HepG2 (cell line): ENCODE measurements around the gene KLF11. TPM values are rescaled to one million over a fixed set of nuclear protein-coding genes. Genes with fewer than 3 reads are reported as not detected.

ENCODE experiments used
- ATAC-seq: fragments of 200-7000 bp; cut with Tn5 transposase; 3 replicates; pipeline ENCODE4 v1.9.1; 2020; ENCODE audit warnings: mild to moderate bottlenecking, moderate library complexity
- BruUV-seq: library from RNA; stranded (reverse); fragments of 400-500 nt; replicated peaks from 2 replicates; lab custom pipeline; 2021; lab: Mats Ljungman, UMichigan
- CTCF ChIA-PET: fragments of 300-600 bp; formaldehyde crosslinking; extraction: SDS; loops from one replicate; lab custom pipeline; 2021; ENCODE audit warnings: low total read pairs, inconsistent platforms, low intra/inter-chr PET ratio; lab: Yijun Ruan, JAX
- POLR2A ChIA-PET: fragments of 350-600 bp; sonication (Branson Sonifier 250); formaldehyde crosslinking; loops from one replicate; lab custom pipeline; 2020; ENCODE audit warnings: antibody characterized with exemption, inconsistent platforms; lab: Yijun Ruan, JAX
- DNase-seq: peaks from one replicate; pipeline ENCODE4 v3.0.0-alpha.2; 2015; ENCODE audit warnings: low spot score
- FAIRE-seq: peaks from 3 replicates; lab custom pipeline; 2011; peaks lifted over from hg19 to GRCh38; lab: Jason Lieb, UNC
- H2AFZ ChIP-seq: one replicate; pipeline ENCODE4 v1.6.1; 2011; ENCODE audit warnings: low read length, inconsistent platforms
- H3K27ac ChIP-seq: fragments of 300-600 bp; 3 replicates; pipeline ENCODE4 v1.8.0; 2011; ENCODE audit warnings: mixed run types, mild to moderate bottlenecking, mixed read lengths, low read length, inconsistent platforms; ENCODE audit not compliant: insufficient read depth; ENCODE audit errors: extremely low read length
- H3K27me3 ChIP-seq, 2 experiments: fragments of 200-600 bp in 1 of 2; 2 replicates in 1 of 2; 3 replicates in 1 of 2; pipeline versions ENCODE4 v1.6.0 to v1.8.0; 2011; ENCODE audit warnings: low read length in 2 of 2, mild to moderate bottlenecking in 2 of 2, moderate library complexity in 2 of 2, inconsistent platforms in 1 of 2; ENCODE audit not compliant: insufficient read depth in 2 of 2, control insufficient read depth in 1 of 2
- H3K36me3 ChIP-seq, 2 experiments: fragments of 200-600 bp in 1 of 2; replicated peaks in 1 of 2; 2 replicates in 1 of 2; 3 replicates in 1 of 2; pipeline versions ENCODE4 v1.5.1 to v1.8.0; 2011; ENCODE audit warnings: low read length in 2 of 2, inconsistent platforms in 1 of 2; ENCODE audit not compliant: insufficient read depth in 2 of 2, control insufficient read depth in 1 of 2
- H3K4me1 ChIP-seq: 2 replicates; pipeline ENCODE4 v1.5.1; 2012; ENCODE audit warnings: low read length, inconsistent platforms; ENCODE audit not compliant: insufficient read depth
- H3K4me2 ChIP-seq: 2 replicates; pipeline ENCODE4 v1.6.0; 2011; ENCODE audit warnings: low read depth, low read length, inconsistent platforms
- H3K4me3 ChIP-seq, 3 experiments: fragments of 200-600 bp in 1 of 3; sonication (generic), shearing (Covaris generic) in 1 of 3; replicated peaks in 1 of 3; 2 replicates each; pipeline ENCODE4 v1.5.1; 2011 to 2016; ENCODE audit warnings: low read length in 3 of 3, inconsistent platforms in 2 of 3, low read depth in 2 of 3, mild to moderate bottlenecking in 2 of 3, control low read depth in 1 of 3, mixed read lengths in 1 of 3; ENCODE audit not compliant: insufficient read depth in 1 of 3
- H3K79me2 ChIP-seq: one replicate; pipeline ENCODE4 v1.6.1; 2011; ENCODE audit warnings: low read length, inconsistent platforms; ENCODE audit not compliant: insufficient read depth
- H3K9ac ChIP-seq: 2 replicates; pipeline ENCODE4 v1.6.0; 2011; ENCODE audit warnings: mild to moderate bottlenecking, low read depth, low read length, inconsistent platforms; ENCODE audit not compliant: insufficient read depth
- H3K9me3 ChIP-seq: 2 replicates; pipeline ENCODE4 v1.5.1; 2012; ENCODE audit warnings: mild to moderate bottlenecking, low read length
- H4K20me1 ChIP-seq: 2 replicates; pipeline ENCODE4 v1.6.0; 2011; ENCODE audit warnings: inconsistent platforms, mild to moderate bottlenecking, low read length, moderate library complexity; ENCODE audit not compliant: insufficient read depth
- CAMTA2 ChIP-seq: sonication (generic); formaldehyde crosslinking; IDR thresholded peaks from 2 replicates; pipeline ENCODE4 v1.4.0; 2020; ENCODE audit warnings: mild to moderate bottlenecking, missing genetic modification reagents, borderline replicate concordance
- KDM6A ChIP-seq: IDR thresholded peaks from 2 replicates; pipeline ENCODE4 v1.6.1; 2016; ENCODE audit warnings: low read depth
- MAF1 ChIP-seq: sonication (generic); formaldehyde crosslinking; IDR thresholded peaks from 2 replicates; pipeline ENCODE4 v1.5.0; 2020; ENCODE audit warnings: missing genetic modification reagents, borderline replicate concordance
- NFE2 ChIP-seq: sonication (generic); formaldehyde crosslinking; IDR thresholded peaks from 2 replicates; pipeline ENCODE4 v1.4.0; 2020; ENCODE audit warnings: missing genetic modification reagents
- NFYC ChIP-seq: IDR thresholded peaks from 2 replicates; pipeline ENCODE4 v1.6.1; 2016; ENCODE audit warnings: missing genetic modification reagents, missing compliant biosample characterization
- NR3C1 ChIP-seq: sonication (generic); formaldehyde crosslinking; IDR thresholded peaks from 2 replicates; pipeline ENCODE4 v1.4.0; 2020; ENCODE audit warnings: missing genetic modification reagents
- ZFP36 ChIP-seq: fragments of 150-350 bp; IDR thresholded peaks from 2 replicates; pipeline ENCODE4 v1.6.1; 2018; ENCODE audit warnings: borderline replicate concordance, low read length, low read depth; ENCODE audit not compliant: partially characterized antibody
- ZMYM3 ChIP-seq: sonication (generic); formaldehyde crosslinking; IDR thresholded peaks from 2 replicates; pipeline ENCODE4 v1.5.1; 2020; ENCODE audit warnings: mild to moderate bottlenecking, missing genetic modification reagents
- ZNF17 ChIP-seq: sonication (generic); formaldehyde crosslinking; IDR thresholded peaks from 2 replicates; pipeline ENCODE4 v1.5.0; 2020; ENCODE audit warnings: mild to moderate bottlenecking, missing genetic modification reagents
- ZNF768 ChIP-seq: sonication (generic); formaldehyde crosslinking; IDR thresholded peaks from 2 replicates; pipeline ENCODE4 v1.4.0; 2020; ENCODE audit warnings: missing genetic modification reagents
- ZNF775 ChIP-seq: sonication (generic); formaldehyde crosslinking; IDR thresholded peaks from 2 replicates; pipeline ENCODE4 v1.4.0; 2020; ENCODE audit warnings: missing genetic modification reagents, mild to moderate bottlenecking, moderate library complexity, borderline replicate concordance
- WGBS: methylation state at CpG from one replicate; pipeline ENCODE4 v1.1.6; 2017; ENCODE audit warnings: low lambda C conversion rate; 5-methylcytosine and 5-hydroxymethylcytosine counted together
- in situ Hi-C: cut with HindIII; loops from 2 replicates; pipeline ENCODE4 v1.10.0; 2017; ENCODE audit warnings: low pct_unique_long_range_greater_than_20kb; ENCODE audit not compliant: extremely low pct_ligation_motif_present
- intact Hi-C: fragments of 100-400 bp; cut with micrococcal nuclease; formaldehyde crosslinking; loops from one replicate; pipeline ENCODE4 v1.10.0; 2022; ENCODE audit not compliant: unreplicated experiment
- polyA plus RNA-seq, 8 experiments: library from polyadenylated mRNA; depleted of rRNA in 3 of 8; stranded (reverse) in 7 of 8; unstranded in 1 of 8; fragments of >200 nt; fragmentation: Illumina TruSeq in 4 of 8; extraction: Trizol in 4 of 8; gene quantifications; 2 replicates each; pipeline versions ENCODE4 v1.2.1 to v1.2.3, GENCODE V29; 2011 to 2016; ENCODE audit warnings: low read depth in 4 of 8, missing spikeins in 1 of 8, mixed read lengths in 1 of 8; ENCODE audit not compliant: insufficient read depth in 1 of 8
- total RNA-seq, 5 experiments: library from RNA; depleted of rRNA; stranded (reverse); fragments of >200 nt; fragmentation: Illumina TruSeq; extraction: Trizol; gene quantifications; 2 replicates each; pipeline ENCODE4 v1.2.3, GENCODE V29; 2016; ENCODE audit warnings: low read depth in 1 of 5
- TF ChIP-seq, protein P1 (sequence below): sonication (generic); formaldehyde crosslinking; IDR thresholded peaks from 2 replicates; pipeline ENCODE4 v1.5.0; 2020; ENCODE audit warnings: mild to moderate bottlenecking, missing genetic modification reagents, moderate library complexity
- TF ChIP-seq, protein P2 (sequence below): sonication (generic); formaldehyde crosslinking; IDR thresholded peaks from 2 replicates; pipeline ENCODE4 v1.5.0; 2020; ENCODE audit warnings: mild to moderate bottlenecking, missing genetic modification reagents
- TF ChIP-seq, protein P3 (sequence below): IDR thresholded peaks from 2 replicates; pipeline ENCODE4 v1.6.1; 2018; ENCODE audit warnings: missing genetic modification reagents, mild to moderate bottlenecking, missing compliant biosample characterization

The KLF11 gene
- total and polyA plus RNA-seq, 2 of the 13 experiments (the other 11 are each of a cell fraction or from before 2014, with no cell fraction given), result 2.5 to 11.8 TPM

GRCh38 chr2:10035053-10035422 is 8.3 kb upstream of the KLF11 start:
- no peaks in the 10 kb centered on the region for H3K9me3 ChIP-seq
- peaks cover 4 to 68% of the 10 kb centered on the region in 2 experiments for H3K27me3 ChIP-seq
- no peak overlapping the region for H3K27ac ChIP-seq
- H3K79me2 ChIP-seq, result no peaks in the 10 kb centered on the region
- POLR2A ChIA-PET, result no interaction called here
- no peak overlapping the region for H2AFZ ChIP-seq
- in situ Hi-C loops (no loop called here), intact Hi-C loops (no loop called here)
- H3K9ac ChIP-seq, result no peak overlapping the region
- H3K4me3 ChIP-seq, result no peak overlapping the region
- DNase-seq, result no peak
- 26% methylated on average over 3 of the region's 3 CpGs for WGBS
- no peaks in the 10 kb centered on the region for H4K20me1 ChIP-seq
- no peak for ATAC-seq
- no TSS peak for BruUV-seq
- FAIRE-seq, result no peak
- TF ChIP-seq KDM6A (CRISPR knock-in tag) (no peak), ZFP36 (peak; percentile 31), ZNF775 (no peak), NR3C1 (no peak), NFYC (CRISPR knock-in tag) (no peak), ZNF768 (CRISPR knock-in tag) (peak; percentile 98), CAMTA2 (no peak), ZMYM3 (peak; percentile 64; the same call in 1 of the 2 replicates), MAF1 (CRISPR knock-in tag) (no peak), ZNF17 (CRISPR knock-in tag) (no peak), NFE2 (CRISPR knock-in tag) (no peak)
- TF ChIP-seq, protein P1, sequence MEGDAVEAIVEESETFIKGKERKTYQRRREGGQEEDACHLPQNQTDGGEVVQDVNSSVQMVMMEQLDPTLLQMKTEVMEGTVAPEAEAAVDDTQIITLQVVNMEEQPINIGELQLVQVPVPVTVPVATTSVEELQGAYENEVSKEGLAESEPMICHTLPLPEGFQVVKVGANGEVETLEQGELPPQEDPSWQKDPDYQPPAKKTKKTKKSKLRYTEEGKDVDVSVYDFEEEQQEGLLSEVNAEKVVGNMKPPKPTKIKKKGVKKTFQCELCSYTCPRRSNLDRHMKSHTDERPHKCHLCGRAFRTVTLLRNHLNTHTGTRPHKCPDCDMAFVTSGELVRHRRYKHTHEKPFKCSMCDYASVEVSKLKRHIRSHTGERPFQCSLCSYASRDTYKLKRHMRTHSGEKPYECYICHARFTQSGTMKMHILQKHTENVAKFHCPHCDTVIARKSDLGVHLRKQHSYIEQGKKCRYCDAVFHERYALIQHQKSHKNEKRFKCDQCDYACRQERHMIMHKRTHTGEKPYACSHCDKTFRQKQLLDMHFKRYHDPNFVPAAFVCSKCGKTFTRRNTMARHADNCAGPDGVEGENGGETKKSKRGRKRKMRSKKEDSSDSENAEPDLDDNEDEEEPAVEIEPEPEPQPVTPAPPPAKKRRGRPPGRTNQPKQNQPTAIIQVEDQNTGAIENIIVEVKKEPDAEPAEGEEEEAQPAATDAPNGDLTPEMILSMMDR, result no peak
- TF ChIP-seq, protein P2, sequence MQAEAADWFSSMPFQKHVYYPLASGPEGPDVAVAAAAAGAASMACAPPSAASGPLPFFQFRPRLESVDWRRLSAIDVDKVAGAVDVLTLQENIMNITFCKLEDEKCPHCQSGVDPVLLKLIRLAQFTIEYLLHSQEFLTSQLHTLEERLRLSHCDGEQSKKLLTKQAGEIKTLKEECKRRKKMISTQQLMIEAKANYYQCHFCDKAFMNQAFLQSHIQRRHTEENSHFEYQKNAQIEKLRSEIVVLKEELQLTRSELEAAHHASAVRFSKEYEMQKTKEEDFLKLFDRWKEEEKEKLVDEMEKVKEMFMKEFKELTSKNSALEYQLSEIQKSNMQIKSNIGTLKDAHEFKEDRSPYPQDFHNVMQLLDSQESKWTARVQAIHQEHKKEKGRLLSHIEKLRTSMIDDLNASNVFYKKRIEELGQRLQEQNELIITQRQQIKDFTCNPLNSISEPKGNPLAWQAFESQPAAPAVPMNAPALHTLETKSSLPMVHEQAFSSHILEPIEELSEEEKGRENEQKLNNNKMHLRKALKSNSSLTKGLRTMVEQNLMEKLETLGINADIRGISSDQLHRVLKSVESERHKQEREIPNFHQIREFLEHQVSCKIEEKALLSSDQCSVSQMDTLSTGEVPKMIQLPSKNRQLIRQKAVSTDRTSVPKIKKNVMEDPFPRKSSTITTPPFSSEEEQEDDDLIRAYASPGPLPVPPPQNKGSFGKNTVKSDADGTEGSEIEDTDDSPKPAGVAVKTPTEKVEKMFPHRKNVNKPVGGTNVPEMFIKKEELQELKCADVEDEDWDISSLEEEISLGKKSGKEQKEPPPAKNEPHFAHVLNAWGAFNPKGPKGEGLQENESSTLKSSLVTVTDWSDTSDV (CRISPR knock-in tag), result no peak
- TF ChIP-seq, protein P3, sequence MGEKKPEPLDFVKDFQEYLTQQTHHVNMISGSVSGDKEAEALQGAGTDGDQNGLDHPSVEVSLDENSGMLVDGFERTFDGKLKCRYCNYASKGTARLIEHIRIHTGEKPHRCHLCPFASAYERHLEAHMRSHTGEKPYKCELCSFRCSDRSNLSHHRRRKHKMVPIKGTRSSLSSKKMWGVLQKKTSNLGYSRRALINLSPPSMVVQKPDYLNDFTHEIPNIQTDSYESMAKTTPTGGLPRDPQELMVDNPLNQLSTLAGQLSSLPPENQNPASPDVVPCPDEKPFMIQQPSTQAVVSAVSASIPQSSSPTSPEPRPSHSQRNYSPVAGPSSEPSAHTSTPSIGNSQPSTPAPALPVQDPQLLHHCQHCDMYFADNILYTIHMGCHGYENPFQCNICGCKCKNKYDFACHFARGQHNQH (CRISPR knock-in tag), result no peak
- no peaks in the 10 kb centered on the region for H3K36me3 ChIP-seq
- CTCF ChIA-PET, result no interaction called here
- H3K4me2 ChIP-seq, result no peak overlapping the region
- H3K4me1 ChIP-seq, result peaks cover 32% of the 10 kb centered on the region
